K562 (cell line): ENCODE results near the gene AAGAB.

ENCODE experiments used
- DNMT1 ChIP-seq: fragments of 450-650 bp; IDR thresholded peaks from 2 replicates; pipeline ENCODE4 v1.6.1; 2016; ENCODE audit warnings: antibody characterized with exemption, mild to moderate bottlenecking
- ETV6 ChIP-seq, 3 experiments: fragments of 150-350 bp in 1 of 3; sonication (generic) in 1 of 3; formaldehyde crosslinking in 1 of 3; IDR thresholded peaks; 2 replicates each; pipeline versions ENCODE4 v1.6.1 to v1.8.0; 2014 to 2022; ENCODE audit warnings: borderline replicate concordance in 2 of 3, low read depth in 2 of 3, antibody characterized with exemption in 1 of 3, low read length in 1 of 3, mild to moderate bottlenecking in 1 of 3, missing genetic modification reagents in 1 of 3
- HDGF ChIP-seq: fragments of 450-650 bp; IDR thresholded peaks from 2 replicates; pipeline ENCODE4 v1.6.1; 2016
- HNRNPH1 ChIP-seq: fragments of 200-400 bp; formaldehyde crosslinking; optimal IDR thresholded peaks from 2 replicates; pipeline ENCODE3; 2017; ENCODE audit warnings: low read depth, mild to moderate bottlenecking, low read length, moderate library complexity
- MTF1 ChIP-seq: fragments of 250-450 bp; sonication (Bioruptor Pico); IDR thresholded peaks from 2 replicates; pipeline ENCODE4 v1.9.0; 2021; ENCODE audit warnings: moderate library complexity, mild to moderate bottlenecking, inconsistent platforms, borderline replicate concordance
- RFX5 ChIP-seq: IDR thresholded peaks from 2 replicates; pipeline ENCODE4 v1.6.1; 2011; ENCODE audit warnings: low read depth, mild to moderate bottlenecking, improper control_type of control experiment, low read length
- RNF2 ChIP-seq: sonication (generic); IDR thresholded peaks from 2 replicates; pipeline ENCODE4 v1.6.1; 2016
- TF ChIP-seq, protein P1 (sequence below), 3 experiments: IDR thresholded peaks in 2 of 3; conservative IDR thresholded peaks in 1 of 3; 2 replicates each; pipeline ENCODE4 v1.5.1; 2011 to 2012; ENCODE audit warnings: low read length in 3 of 3, mild to moderate bottlenecking in 3 of 3, control low read depth in 2 of 3, improper control_type of control experiment in 1 of 3, inconsistent platforms in 1 of 3, low read depth in 1 of 3, mixed read lengths in 1 of 3, moderate library complexity in 1 of 3; ENCODE audit not compliant: insufficient read depth in 2 of 3
- TF ChIP-seq, protein P2 (sequence below): sonication (generic); formaldehyde crosslinking; IDR thresholded peaks from 2 replicates; pipeline ENCODE4 v1.8.1; 2023; ENCODE audit warnings: missing genetic modification reagents, mild to moderate bottlenecking, borderline replicate concordance
- TF ChIP-seq, protein P3 (sequence below): fragments of 250-450 bp; sonication (Bioruptor Pico); IDR thresholded peaks from 2 replicates; pipeline ENCODE4 v1.5.0; 2020; ENCODE audit warnings: mild to moderate bottlenecking, borderline replicate concordance

DNA sequence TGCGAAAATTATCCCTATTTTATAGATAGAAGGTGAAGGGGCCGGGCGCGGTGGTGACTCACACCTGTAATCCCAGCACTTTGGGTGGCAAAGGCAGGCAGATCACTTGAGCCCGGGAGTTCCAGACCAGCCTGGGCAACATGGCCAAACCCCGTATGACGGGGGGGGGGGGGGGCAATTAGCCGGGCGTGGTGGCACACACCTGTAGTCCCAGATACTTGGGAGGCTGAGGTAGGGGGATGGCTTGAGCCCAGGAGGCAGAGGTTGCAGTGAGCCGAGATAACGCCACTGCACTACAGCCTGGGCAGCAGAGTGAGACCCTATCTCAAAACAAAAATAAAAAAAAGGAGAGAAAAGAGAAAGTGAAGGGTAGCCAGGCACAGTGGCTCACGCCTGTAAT is 1.4 kb downstream of the AAGAB start:
- TF ChIP-seq, protein P1, sequence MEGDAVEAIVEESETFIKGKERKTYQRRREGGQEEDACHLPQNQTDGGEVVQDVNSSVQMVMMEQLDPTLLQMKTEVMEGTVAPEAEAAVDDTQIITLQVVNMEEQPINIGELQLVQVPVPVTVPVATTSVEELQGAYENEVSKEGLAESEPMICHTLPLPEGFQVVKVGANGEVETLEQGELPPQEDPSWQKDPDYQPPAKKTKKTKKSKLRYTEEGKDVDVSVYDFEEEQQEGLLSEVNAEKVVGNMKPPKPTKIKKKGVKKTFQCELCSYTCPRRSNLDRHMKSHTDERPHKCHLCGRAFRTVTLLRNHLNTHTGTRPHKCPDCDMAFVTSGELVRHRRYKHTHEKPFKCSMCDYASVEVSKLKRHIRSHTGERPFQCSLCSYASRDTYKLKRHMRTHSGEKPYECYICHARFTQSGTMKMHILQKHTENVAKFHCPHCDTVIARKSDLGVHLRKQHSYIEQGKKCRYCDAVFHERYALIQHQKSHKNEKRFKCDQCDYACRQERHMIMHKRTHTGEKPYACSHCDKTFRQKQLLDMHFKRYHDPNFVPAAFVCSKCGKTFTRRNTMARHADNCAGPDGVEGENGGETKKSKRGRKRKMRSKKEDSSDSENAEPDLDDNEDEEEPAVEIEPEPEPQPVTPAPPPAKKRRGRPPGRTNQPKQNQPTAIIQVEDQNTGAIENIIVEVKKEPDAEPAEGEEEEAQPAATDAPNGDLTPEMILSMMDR (IDR thresholded peaks at IDR 0.05 in 2 of 3, conservative IDR thresholded peaks at IDR 0.05 in 1 of 3; ENCODE audit: insufficient read depth in 2 of 3, low read depth in 1 of 3, low read length in 3 of 3) = no peak
- TF ChIP-seq MTF1 (CRISPR knock-in tag) (no peak), ETV6 (IDR thresholded peaks at IDR 0.05; ENCODE audit: borderline replicate concordance in 1 of 2, low read depth in 2 of 2, low read length in 1 of 2) (no peak), ETV6 (CRISPR knock-in tag; IDR thresholded peaks at IDR 0.05; ENCODE audit: borderline replicate concordance) (no peak), HNRNPH1 (no peak), HDGF (no peak), RFX5 (no peak), DNMT1 (no peak), RNF2 (no peak)
- TF ChIP-seq, protein P2, sequence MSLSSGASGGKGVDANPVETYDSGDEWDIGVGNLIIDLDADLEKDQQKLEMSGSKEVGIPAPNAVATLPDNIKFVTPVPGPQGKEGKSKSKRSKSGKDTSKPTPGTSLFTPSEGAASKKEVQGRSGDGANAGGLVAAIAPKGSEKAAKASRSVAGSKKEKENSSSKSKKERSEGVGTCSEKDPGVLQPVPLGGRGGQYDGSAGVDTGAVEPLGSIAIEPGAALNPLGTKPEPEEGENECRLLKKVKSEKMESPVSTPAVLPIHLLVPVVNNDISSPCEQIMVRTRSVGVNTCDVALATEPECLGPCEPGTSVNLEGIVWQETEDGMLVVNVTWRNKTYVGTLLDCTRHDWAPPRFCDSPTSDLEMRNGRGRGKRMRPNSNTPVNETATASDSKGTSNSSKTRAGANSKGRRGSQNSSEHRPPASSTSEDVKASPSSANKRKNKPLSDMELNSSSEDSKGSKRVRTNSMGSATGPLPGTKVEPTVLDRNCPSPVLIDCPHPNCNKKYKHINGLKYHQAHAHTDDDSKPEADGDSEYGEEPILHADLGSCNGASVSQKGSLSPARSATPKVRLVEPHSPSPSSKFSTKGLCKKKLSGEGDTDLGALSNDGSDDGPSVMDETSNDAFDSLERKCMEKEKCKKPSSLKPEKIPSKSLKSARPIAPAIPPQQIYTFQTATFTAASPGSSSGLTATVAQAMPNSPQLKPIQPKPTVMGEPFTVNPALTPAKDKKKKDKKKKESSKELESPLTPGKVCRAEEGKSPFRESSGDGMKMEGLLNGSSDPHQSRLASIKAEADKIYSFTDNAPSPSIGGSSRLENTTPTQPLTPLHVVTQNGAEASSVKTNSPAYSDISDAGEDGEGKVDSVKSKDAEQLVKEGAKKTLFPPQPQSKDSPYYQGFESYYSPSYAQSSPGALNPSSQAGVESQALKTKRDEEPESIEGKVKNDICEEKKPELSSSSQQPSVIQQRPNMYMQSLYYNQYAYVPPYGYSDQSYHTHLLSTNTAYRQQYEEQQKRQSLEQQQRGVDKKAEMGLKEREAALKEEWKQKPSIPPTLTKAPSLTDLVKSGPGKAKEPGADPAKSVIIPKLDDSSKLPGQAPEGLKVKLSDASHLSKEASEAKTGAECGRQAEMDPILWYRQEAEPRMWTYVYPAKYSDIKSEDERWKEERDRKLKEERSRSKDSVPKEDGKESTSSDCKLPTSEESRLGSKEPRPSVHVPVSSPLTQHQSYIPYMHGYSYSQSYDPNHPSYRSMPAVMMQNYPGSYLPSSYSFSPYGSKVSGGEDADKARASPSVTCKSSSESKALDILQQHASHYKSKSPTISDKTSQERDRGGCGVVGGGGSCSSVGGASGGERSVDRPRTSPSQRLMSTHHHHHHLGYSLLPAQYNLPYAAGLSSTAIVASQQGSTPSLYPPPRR = no peak
- TF ChIP-seq, protein P3, sequence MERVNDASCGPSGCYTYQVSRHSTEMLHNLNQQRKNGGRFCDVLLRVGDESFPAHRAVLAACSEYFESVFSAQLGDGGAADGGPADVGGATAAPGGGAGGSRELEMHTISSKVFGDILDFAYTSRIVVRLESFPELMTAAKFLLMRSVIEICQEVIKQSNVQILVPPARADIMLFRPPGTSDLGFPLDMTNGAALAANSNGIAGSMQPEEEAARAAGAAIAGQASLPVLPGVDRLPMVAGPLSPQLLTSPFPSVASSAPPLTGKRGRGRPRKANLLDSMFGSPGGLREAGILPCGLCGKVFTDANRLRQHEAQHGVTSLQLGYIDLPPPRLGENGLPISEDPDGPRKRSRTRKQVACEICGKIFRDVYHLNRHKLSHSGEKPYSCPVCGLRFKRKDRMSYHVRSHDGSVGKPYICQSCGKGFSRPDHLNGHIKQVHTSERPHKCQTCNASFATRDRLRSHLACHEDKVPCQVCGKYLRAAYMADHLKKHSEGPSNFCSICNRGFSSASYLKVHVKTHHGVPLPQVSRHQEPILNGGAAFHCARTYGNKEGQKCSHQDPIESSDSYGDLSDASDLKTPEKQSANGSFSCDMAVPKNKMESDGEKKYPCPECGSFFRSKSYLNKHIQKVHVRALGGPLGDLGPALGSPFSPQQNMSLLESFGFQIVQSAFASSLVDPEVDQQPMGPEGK (CRISPR knock-in tag) = no peak
